ENCODE measurements around the gene TAB3. TPM values are rescaled to one million over a fixed set of nuclear protein-coding genes. Genes with fewer than 3 reads are reported as not detected.

TAB3 gene
- total and polyA plus RNA-seq, 2 of the 4 experiments (the other 2 are of a cell fraction), result 4.7 to 6.4 TPM

DNA sequence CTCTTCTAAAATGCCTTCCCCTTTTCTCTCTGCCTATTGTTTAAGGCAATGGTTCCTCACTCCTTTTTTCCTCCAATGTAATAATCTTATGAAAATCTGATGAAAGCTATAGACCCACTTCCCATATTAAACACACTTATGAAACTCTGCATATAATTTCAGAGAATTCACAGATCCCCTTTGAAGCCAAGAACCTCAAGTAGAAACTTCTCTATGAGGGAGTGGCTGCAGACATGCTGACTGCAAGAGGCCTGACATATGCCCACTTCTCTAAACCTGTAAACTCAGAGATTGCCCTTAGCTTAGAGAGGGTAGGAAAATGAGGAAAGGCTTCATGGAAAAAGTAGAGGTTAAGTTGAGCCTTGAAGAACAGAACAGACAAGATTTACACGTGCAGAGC, 37.6 kb downstream of the TAB3 start:
- in situ Hi-C loops (cut with MboI; ENCODE audit: low sequenced_read_pairs), result no loop called here
- Histone ChIP-seq H2AK5ac (ENCODE audit: low read depth, low read length) (no peak overlapping the region), H3K14ac (replicated peaks; ENCODE audit: low read depth, low read length) (no peak overlapping the region), H3K9me1 (ENCODE audit: insufficient read depth, low read length) (no peaks in the 10 kb centered on the region; the same call in 1 of the 2 replicates), H3K56ac (ENCODE audit: extremely low read depth, insufficient read depth, low read length) (no peak overlapping the region), H3K4me2 (ENCODE audit: low read depth, low read length) (no peak overlapping the region), H3K27ac (ENCODE audit: insufficient read depth, low read length) (no peak overlapping the region), H4K91ac (ENCODE audit: insufficient read depth, low read depth, low read length) (no peak overlapping the region), H3K79me1 (ENCODE audit: low read depth in 1 of 2, low read length in 2 of 2) (no peaks in the 10 kb centered on the region), H2BK15ac (ENCODE audit: low read depth, low read length) (no peak overlapping the region), H4K5ac (ENCODE audit: low read depth, low read length) (no peak overlapping the region), H3K23ac (ENCODE audit: low read depth, low read length) (no peak overlapping the region), H3K36me3 (ENCODE audit: control insufficient read depth, insufficient read depth, low read length) (peaks cover 8% of the 10 kb centered on the region), H2AK9ac (replicated peaks; ENCODE audit: low read depth, low read length, poor library complexity) (no peak overlapping the region), H2BK20ac (ENCODE audit: low read depth, low read length) (no peak overlapping the region), H3K9ac (ENCODE audit: low read depth, low read length) (no peak overlapping the region), H2BK120ac (ENCODE audit: low read depth, low read length) (no peak overlapping the region), H4K8ac (ENCODE audit: low read depth in 2 of 2, low read length in 2 of 2) (no peak overlapping the region), H4K20me1 (ENCODE audit: insufficient read depth, low read length) (no peaks in the 10 kb centered on the region), H3K27me3 (ENCODE audit: control insufficient read depth, insufficient read depth, low read length) (no peaks in the 10 kb centered on the region), H3K9me3 (ENCODE audit: control insufficient read depth, insufficient read depth, low read length) (no peaks in the 10 kb centered on the region), H3K4ac (ENCODE audit: low read depth, low read length) (no peak overlapping the region), H3K4me1 (ENCODE audit: control insufficient read depth, insufficient read depth, low read length) (no peaks in the 10 kb centered on the region), H2AFZ (replicated peaks; ENCODE audit: low read length, poor library complexity) (no peak overlapping the region), H3K4me3 (ENCODE audit: insufficient read depth, low read depth, low read length) (no peak overlapping the region), H2BK5ac (ENCODE audit: low read depth, low read length, poor library complexity, severe bottlenecking) (no peak overlapping the region), H3K18ac (ENCODE audit: low read depth, low read length) (no peak overlapping the region)
- no TSS peak for BruUV-seq (replicated peaks)
- CTCF ChIA-PET, result no interaction called here
- DNase-seq (no peak), ATAC-seq (ENCODE audit: low read depth) (no peak)
- POLR2A ChIA-PET (ENCODE audit: unreplicated experiment), result no interaction called here
- no CpG with 5 or more reads among the region's 1 CpG for WGBS, 2 experiments (ENCODE audit: extremely low coverage in 2 of 2, insufficient read length in 1 of 2)
- intact Hi-C loops (cut with micrococcal nuclease), result no loop called here
- dilution Hi-C loops (cut with HindIII; ENCODE audit: low sequenced_read_pairs, unreplicated experiment), result no loop called here
- TF ChIP-seq BHLHE40 (IDR thresholded peaks at IDR 0.05; ENCODE audit: low read depth, low read length) (no peak), CHD1 (IDR thresholded peaks at IDR 0.05; ENCODE audit: low read depth, low read length) (no peak)
- TF ChIP-seq, protein P1, sequence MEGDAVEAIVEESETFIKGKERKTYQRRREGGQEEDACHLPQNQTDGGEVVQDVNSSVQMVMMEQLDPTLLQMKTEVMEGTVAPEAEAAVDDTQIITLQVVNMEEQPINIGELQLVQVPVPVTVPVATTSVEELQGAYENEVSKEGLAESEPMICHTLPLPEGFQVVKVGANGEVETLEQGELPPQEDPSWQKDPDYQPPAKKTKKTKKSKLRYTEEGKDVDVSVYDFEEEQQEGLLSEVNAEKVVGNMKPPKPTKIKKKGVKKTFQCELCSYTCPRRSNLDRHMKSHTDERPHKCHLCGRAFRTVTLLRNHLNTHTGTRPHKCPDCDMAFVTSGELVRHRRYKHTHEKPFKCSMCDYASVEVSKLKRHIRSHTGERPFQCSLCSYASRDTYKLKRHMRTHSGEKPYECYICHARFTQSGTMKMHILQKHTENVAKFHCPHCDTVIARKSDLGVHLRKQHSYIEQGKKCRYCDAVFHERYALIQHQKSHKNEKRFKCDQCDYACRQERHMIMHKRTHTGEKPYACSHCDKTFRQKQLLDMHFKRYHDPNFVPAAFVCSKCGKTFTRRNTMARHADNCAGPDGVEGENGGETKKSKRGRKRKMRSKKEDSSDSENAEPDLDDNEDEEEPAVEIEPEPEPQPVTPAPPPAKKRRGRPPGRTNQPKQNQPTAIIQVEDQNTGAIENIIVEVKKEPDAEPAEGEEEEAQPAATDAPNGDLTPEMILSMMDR (conservative IDR thresholded peaks at IDR 0.05; ENCODE audit: low read depth, low read length), result no peak

All from IMR-90 (cell line).